ENCODE measurements around the gene FAM187B.

- no peak for TF ChIP-seq CTCF (IDR thresholded peaks at IDR 0.05; ENCODE audit: control extremely low read depth in 1 of 3, insufficient read depth in 1 of 3, low read depth in 1 of 3, low read length in 3 of 3)
- no peak for TF ChIP-seq CEBPB (IDR thresholded peaks at IDR 0.05; ENCODE audit: low read depth, low read length)
- no peak for TF ChIP-seq GABPA (IDR thresholded peaks at IDR 0.05; ENCODE audit: borderline replicate concordance, insufficient read depth, low read length)
- TF ChIP-seq MAX (IDR thresholded peaks at IDR 0.05): no peak
Observed at GRCh38 chr19:35178701-35179100, 49.8 kb downstream of the FAM187B start.
